OCI-LY3 (cell line): ENCODE data around the gene MLXIP.

ENCODE experiments used
- H2AFZ ChIP-seq: fragments of 200-600, 300-600 bp; shearing (Covaris generic); 2 replicates; pipeline ENCODE4 v1.6.0; 2014; ENCODE audit warnings: antibody characterized with exemption, low read depth, low read length
- H3K27ac ChIP-seq: fragments of 200-600, 300-600 bp; sonication (generic); 2 replicates; pipeline ENCODE4 v1.5.1; 2014; ENCODE audit warnings: mild to moderate bottlenecking, low read length, moderate library complexity, mixed read lengths
- H3K27me3 ChIP-seq: fragments of 200-600, 300-600 bp; sonication (generic); 2 replicates; pipeline ENCODE4 v1.6.1; 2014; ENCODE audit warnings: low read depth, low read length, mixed read lengths
- H3K36me3 ChIP-seq: fragments of 200-600, 300-600 bp; sonication (generic); replicated peaks from 2 replicates; pipeline ENCODE3; 2014; ENCODE audit warnings: low read depth, low read length, mixed read lengths
- H3K4me1 ChIP-seq: fragments of 300-600, 200-600 bp; sonication (generic); 2 replicates; pipeline ENCODE4 v1.6.1; 2014; ENCODE audit warnings: low read length, mixed read lengths
- H3K4me2 ChIP-seq: fragments of 200-600, 300-600 bp; sonication (generic); 2 replicates; pipeline ENCODE4 v1.6.1; 2014; ENCODE audit warnings: low read length, mixed read lengths
- H3K4me3 ChIP-seq: fragments of 300-600, 200-600 bp; sonication (generic); 2 replicates; pipeline ENCODE4 v1.5.1; 2014; ENCODE audit warnings: antibody characterized with exemption, mild to moderate bottlenecking, low read length, moderate library complexity
- H3K79me2 ChIP-seq: fragments of 300-600, 200-600 bp; shearing (Covaris generic); 2 replicates; pipeline ENCODE4 v1.6.1; 2014; ENCODE audit warnings: mild to moderate bottlenecking, low read length, mixed read lengths
- H3K9ac ChIP-seq: fragments of 300-600, 200-600 bp; shearing (Covaris generic); 2 replicates; pipeline ENCODE4 v1.6.0; 2014; ENCODE audit warnings: mild to moderate bottlenecking, low read length, moderate library complexity
- H3K9me3 ChIP-seq: fragments of 200-600, 300-600 bp; shearing (Covaris generic); 2 replicates; pipeline ENCODE4 v1.6.1; 2014; ENCODE audit warnings: low read length, mixed read lengths; ENCODE audit not compliant: insufficient read depth
- H4K20me1 ChIP-seq: fragments of 200-600, 300-600 bp; sonication (generic); 2 replicates; pipeline ENCODE4 v1.6.1; 2016; ENCODE audit warnings: low read length, mixed read lengths; ENCODE audit not compliant: insufficient read depth
- CTCF ChIP-seq: fragments of 200-600, 300-600 bp; sonication (generic); IDR thresholded peaks from 2 replicates; pipeline ENCODE4 v1.5.1; 2014; ENCODE audit warnings: antibody characterized with exemption, low read length, low read depth
- EZH2phosphoT487 ChIP-seq: fragments of 200-600 bp; shearing (Covaris generic); IDR thresholded peaks from 2 replicates; pipeline ENCODE4 v1.6.1; 2018; ENCODE audit warnings: antibody characterized with exemption, mixed run types, low read depth

Gene MLXIP

GRCh38 chr12:122150127-122150681, 71.6 kb downstream of the MLXIP start:
- Histone ChIP-seq H3K4me3 (no peak overlapping the region), H3K27me3 (no peaks in the 10 kb centered on the region), H3K4me1 (no peaks in the 10 kb centered on the region), H3K9me3 (no peaks in the 10 kb centered on the region), H3K36me3 (no peaks in the 10 kb centered on the region), H3K4me2 (no peak overlapping the region), H2AFZ (no peak overlapping the region), H4K20me1 (no peaks in the 10 kb centered on the region), H3K79me2 (no peaks in the 10 kb centered on the region), H3K9ac (no peak overlapping the region), H3K27ac (no peak overlapping the region)
- TF ChIP-seq EZH2phosphoT487: no peak

GRCh38 chr12:122152754-122153153, 74.2 kb downstream of the MLXIP start:
- no peak overlapping the region for H3K9ac ChIP-seq
- no peak for TF ChIP-seq CTCF
- TF ChIP-seq EZH2phosphoT487: no peak
- H3K27ac ChIP-seq: no peak overlapping the region
- no peaks in the 10 kb centered on the region for H3K4me1 ChIP-seq
- no peaks in the 10 kb centered on the region for H3K27me3 ChIP-seq
- H3K4me2 ChIP-seq: no peak overlapping the region
- H2AFZ ChIP-seq: no peak overlapping the region
- no peaks in the 10 kb centered on the region for H3K9me3 ChIP-seq
- no peaks in the 10 kb centered on the region for H3K36me3 ChIP-seq
- no peak overlapping the region for H3K4me3 ChIP-seq
- H3K79me2 ChIP-seq: no peaks in the 10 kb centered on the region
- no peaks in the 10 kb centered on the region for H4K20me1 ChIP-seq

- no peaks in the 10 kb centered on the region for H4K20me1 ChIP-seq
- H3K36me3 ChIP-seq: no peaks in the 10 kb centered on the region
- no peaks in the 10 kb centered on the region for H3K4me1 ChIP-seq
- no peak overlapping the region for H3K4me3 ChIP-seq
- TF ChIP-seq EZH2phosphoT487 (no peak), CTCF (no peak)
- no peak overlapping the region for H3K4me2 ChIP-seq
- no peak overlapping the region for H3K9ac ChIP-seq
- H3K27ac ChIP-seq: no peak overlapping the region
- H3K27me3 ChIP-seq: 0 out of 2 replicates have a peak, but pooled peaks cover 5% of the 10 kb centered on the region
- no peaks in the 10 kb centered on the region for H3K79me2 ChIP-seq
- H3K9me3 ChIP-seq: no peaks in the 10 kb centered on the region
- H2AFZ ChIP-seq: no peak overlapping the region
Measured at GRCh38 chr12:122155705-122156104, 77.1 kb downstream of the MLXIP start.

- no peak overlapping the region for H3K9ac ChIP-seq
- no peaks in the 10 kb centered on the region for H3K36me3 ChIP-seq
- no peaks in the 10 kb centered on the region for H3K79me2 ChIP-seq
- 0 out of 2 replicates have a peak, but pooled peaks cover 10% of the 10 kb centered on the region for H3K27me3 ChIP-seq
- H3K27ac ChIP-seq: no peak overlapping the region
- H3K4me2 ChIP-seq: no peak overlapping the region
- H3K4me3 ChIP-seq: no peak overlapping the region
- H4K20me1 ChIP-seq: no peaks in the 10 kb centered on the region
- H3K9me3 ChIP-seq: no peaks in the 10 kb centered on the region
- no peak for TF ChIP-seq EZH2phosphoT487
- TF ChIP-seq CTCF: no peak
- no peaks in the 10 kb centered on the region for H3K4me1 ChIP-seq
- H2AFZ ChIP-seq: no peak overlapping the region
Measured at GRCh38 chr12:122158700-122159285, 80.2 kb downstream of the MLXIP start.
